ENCODE measurements around the gene GPR18. TPM values are rescaled to one million over a fixed set of nuclear protein-coding genes. Genes with fewer than 3 reads are reported as not detected.

Gene GPR18
- total RNA-seq, 1 experiment from 2014 or later = not detected

DNA sequence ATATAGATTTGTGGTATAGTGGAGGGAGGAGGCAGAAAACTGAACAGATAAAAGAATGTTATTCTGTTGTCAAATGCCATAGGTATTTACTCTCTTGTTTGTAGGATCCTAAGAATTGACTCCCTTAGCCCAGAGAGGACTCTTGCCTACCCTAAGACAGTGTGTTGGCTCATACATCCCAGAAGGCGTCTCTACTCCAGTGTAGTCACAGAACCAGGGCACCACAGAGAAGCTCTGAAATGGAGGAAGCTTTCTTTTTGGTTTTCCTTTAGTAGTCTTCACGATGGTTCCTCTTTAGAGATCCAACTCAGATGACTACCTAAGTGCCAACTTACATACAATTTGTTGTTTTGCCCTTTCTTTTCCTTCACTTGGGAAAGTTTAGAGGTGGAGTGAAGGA is 35.0 kb upstream of the GPR18 start:
- H2AFZ ChIP-seq (ENCODE audit: low read length) = no peak overlapping the region
- no peak overlapping the region for H3K56ac ChIP-seq (ENCODE audit: insufficient read length, low read depth, low read length)
- H3K23me2 ChIP-seq (ENCODE audit: insufficient read length, low read depth, low read length, poor library complexity, severe bottlenecking) = no peaks in the 10 kb centered on the region
- DNase-seq = no peak
- H3K4me2 ChIP-seq (ENCODE audit: insufficient read depth, insufficient read length, low read length) = no peak overlapping the region
- no peaks in the 10 kb centered on the region for H3K9me3 ChIP-seq (ENCODE audit: control insufficient read depth, low read depth, low read length)
- no peak overlapping the region for H4K5ac ChIP-seq (ENCODE audit: insufficient read length, low read depth, low read length)
- no peak overlapping the region for H2BK12ac ChIP-seq (ENCODE audit: insufficient read length, low read depth, low read length)
- WGBS (ENCODE audit: extremely low coverage, insufficient read length, low lambda C conversion rate) = no CpG with 5 or more reads among the region's 2 CpGs
- H3K23ac ChIP-seq (ENCODE audit: insufficient read length, low read depth, low read length) = no peak overlapping the region
- no peak overlapping the region for H3K18ac ChIP-seq (ENCODE audit: insufficient read length, low read depth, low read length)
- no peak overlapping the region for H3K4ac ChIP-seq (ENCODE audit: low read depth, low read length)
- H4K20me1 ChIP-seq (ENCODE audit: control insufficient read depth, insufficient read depth, insufficient read length) = no peaks in the 10 kb centered on the region
- Mint-ChIP-seq H3K27me3 (ENCODE audit: low read depth) (no peaks in the 10 kb centered on the region), H3K4me3 (no peak overlapping the region), H3K4me1 (peaks cover 0 to 5% of the 10 kb centered on the region in 2 experiments; a peak in 1 of 4 replicates), H3K9me3 (no peaks in the 10 kb centered on the region), H3K36me3 (ENCODE audit: insufficient read depth in 1 of 3, low read depth in 3 of 3) (no peaks in the 10 kb centered on the region), H3K27ac (no peak overlapping the region)
- no peak overlapping the region for H4K91ac ChIP-seq (ENCODE audit: insufficient read length, low read depth, low read length)
- H3K79me1 ChIP-seq (ENCODE audit: insufficient read depth, low read depth, low read length, poor library complexity, severe bottlenecking) = no peaks in the 10 kb centered on the region
- H3K14ac ChIP-seq (ENCODE audit: insufficient read depth, low read length) = no peak overlapping the region
- H2BK15ac ChIP-seq (ENCODE audit: low read depth, low read length) = no peak overlapping the region
- H3T11ph ChIP-seq (ENCODE audit: low read length) = no peak overlapping the region
- H3K9ac ChIP-seq (ENCODE audit: extremely low read depth, insufficient read length, low read length) = no peak overlapping the region
- H3K79me2 ChIP-seq (ENCODE audit: insufficient read depth, low read length) = no peaks in the 10 kb centered on the region
- H3K27me3 ChIP-seq (ENCODE audit: insufficient read depth, low read length) = no peaks in the 10 kb centered on the region
- H3K4me1 ChIP-seq (ENCODE audit: insufficient read depth, low read length) = no peaks in the 10 kb centered on the region
- no peak overlapping the region for H2BK120ac ChIP-seq (ENCODE audit: low read depth, low read length, poor library complexity, severe bottlenecking)
- H3K27ac ChIP-seq (ENCODE audit: insufficient read length, low read depth, low read length) = no peak overlapping the region
- H2BK5ac ChIP-seq (ENCODE audit: insufficient read length, low read length) = no peak overlapping the region
- TF ChIP-seq, protein P1, sequence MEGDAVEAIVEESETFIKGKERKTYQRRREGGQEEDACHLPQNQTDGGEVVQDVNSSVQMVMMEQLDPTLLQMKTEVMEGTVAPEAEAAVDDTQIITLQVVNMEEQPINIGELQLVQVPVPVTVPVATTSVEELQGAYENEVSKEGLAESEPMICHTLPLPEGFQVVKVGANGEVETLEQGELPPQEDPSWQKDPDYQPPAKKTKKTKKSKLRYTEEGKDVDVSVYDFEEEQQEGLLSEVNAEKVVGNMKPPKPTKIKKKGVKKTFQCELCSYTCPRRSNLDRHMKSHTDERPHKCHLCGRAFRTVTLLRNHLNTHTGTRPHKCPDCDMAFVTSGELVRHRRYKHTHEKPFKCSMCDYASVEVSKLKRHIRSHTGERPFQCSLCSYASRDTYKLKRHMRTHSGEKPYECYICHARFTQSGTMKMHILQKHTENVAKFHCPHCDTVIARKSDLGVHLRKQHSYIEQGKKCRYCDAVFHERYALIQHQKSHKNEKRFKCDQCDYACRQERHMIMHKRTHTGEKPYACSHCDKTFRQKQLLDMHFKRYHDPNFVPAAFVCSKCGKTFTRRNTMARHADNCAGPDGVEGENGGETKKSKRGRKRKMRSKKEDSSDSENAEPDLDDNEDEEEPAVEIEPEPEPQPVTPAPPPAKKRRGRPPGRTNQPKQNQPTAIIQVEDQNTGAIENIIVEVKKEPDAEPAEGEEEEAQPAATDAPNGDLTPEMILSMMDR (conservative IDR thresholded peaks at IDR 0.05) = no peak
- H2AK5ac ChIP-seq (ENCODE audit: insufficient read length, low read length) = no peak overlapping the region
- H2BK20ac ChIP-seq (ENCODE audit: low read depth, low read length, poor library complexity, severe bottlenecking) = no peak overlapping the region
- no peak overlapping the region for H4K8ac ChIP-seq (replicated peaks; ENCODE audit: insufficient read length, low read depth, low read length)

Data from H9 (cell line).